Anterior cingulate cortex (tissue), 58 donors: Measurements from ENCODE around the gene LNX1.

Experiments
- DNase-seq, 58 donors: peaks; one replicate each; lab custom pipeline; 2025; lab: John Stamatoyannopoulos, UW

The LNX1 gene

GRCh38 chr4:53575552-53575951 is 15.7 kb downstream of the LNX1 start:
- no peak for DNase-seq

GRCh38 chr4:53574528-53574927 is 16.8 kb downstream of the LNX1 start:
- DNase-seq = no peak

- DNase-seq = no peak
Measured at GRCh38 chr4:53573696-53574095, 17.6 kb downstream of the LNX1 start.

- DNase-seq = no peak
Measured at GRCh38 chr4:53572600-53572994, 18.7 kb downstream of the LNX1 start.

GRCh38 chr4:53571936-53572599 is 19.2 kb downstream of the LNX1 start:
- no peak for DNase-seq

- peak in 30 of 58 donors; percentile 3 to 75 (median 28) for DNase-seq
Measured at GRCh38 chr4:53563824-53564223, 27.5 kb downstream of the LNX1 start.

GRCh38 chr4:53562409-53562808 is 28.9 kb downstream of the LNX1 start:
- DNase-seq = no peak

GRCh38 chr4:53559021-53559620 is 32.2 kb downstream of the LNX1 start:
- no peak for DNase-seq

GRCh38 chr4:53558065-53558801 is 33.1 kb downstream of the LNX1 start:
- DNase-seq = peak in 54 of 58 donors; percentile 3 to 90 (median 56)

GRCh38 chr4:53557669-53558064 is 33.6 kb downstream of the LNX1 start:
- DNase-seq = peak in 8 of 58 donors; percentile 31 to 62 (median 42)

- no peak for DNase-seq
Measured at GRCh38 chr4:53556651-53557050, 34.6 kb downstream of the LNX1 start.

- DNase-seq = no peak
Measured at GRCh38 chr4:53553486-53554210, 37.6 kb downstream of the LNX1 start.

GRCh38 chr4:53552711-53553110 is 38.6 kb downstream of the LNX1 start:
- no peak for DNase-seq

- DNase-seq = no peak
Measured at GRCh38 chr4:53551958-53552357, 39.3 kb downstream of the LNX1 start.

GRCh38 chr4:53551281-53551864 is 39.9 kb downstream of the LNX1 start:
- DNase-seq = no peak

- no peak for DNase-seq
Measured at GRCh38 chr4:53548662-53549061, 42.6 kb downstream of the LNX1 start.

- no peak for DNase-seq
Measured at GRCh38 chr4:53547983-53548382, 43.3 kb downstream of the LNX1 start.

GRCh38 chr4:53545942-53546581 is 45.2 kb downstream of the LNX1 start:
- DNase-seq = no peak

- no peak for DNase-seq
Measured at GRCh38 chr4:53545273-53545672, 46.0 kb downstream of the LNX1 start.

GRCh38 chr4:53543561-53543960 is 47.7 kb downstream of the LNX1 start:
- DNase-seq = no peak
